ENCODE data around the gene SFXN5. TPM values are rescaled to one million over a fixed set of nuclear protein-coding genes. Genes with fewer than 3 reads are reported as not detected.

The SFXN5 gene
- total and polyA plus RNA-seq, 2 donors (not counting 3 experiments of a cell fraction or from before 2014, with no cell fraction given): 18.7 to 28.6 TPM

- H3K4me1 ChIP-seq (ENCODE audit: control insufficient read depth, extremely low read depth, insufficient read depth, low read length): no peaks in the 10 kb centered on the region
- ChIA-PET CTCF (interaction anchor here (4.1 kb wide), 1 partner anchor 39 kb away, joined by 26 read pairs; no protein-coding TSS in a partner anchor), POLR2A (interaction anchor here (0.5 kb wide), 1 partner anchor 369 kb away, joined by 4 read pairs; no protein-coding TSS in a partner anchor)
- no peak overlapping the region for H3K4me3 ChIP-seq (replicated peaks in 1 of 3; ENCODE audit: insufficient read depth in 1 of 3, low read depth in 1 of 3, low read length in 3 of 3)
- no peak overlapping the region for H3K9ac ChIP-seq (replicated peaks; ENCODE audit: extremely low read depth, insufficient read depth, low read length)
- dilution Hi-C loops (cut with MboI; ENCODE audit: extremely low pct_ligation_motif_present, low sequenced_read_pairs) (no loop called here), intact Hi-C loops (cut with micrococcal nuclease) (no loop called here)
- no peaks in the 10 kb centered on the region for H3K36me3 ChIP-seq (ENCODE audit: control insufficient read depth in 2 of 2, extremely low read depth in 1 of 2, insufficient read depth in 2 of 2, low read length in 2 of 2)
- H3K27me3 ChIP-seq (ENCODE audit: control insufficient read depth in 2 of 2, insufficient read depth in 2 of 2, low read length in 2 of 2): peaks cover 28 to 41% of the 10 kb centered on the region in 2 experiments
- no peaks in the 10 kb centered on the region for H3K9me1 ChIP-seq (replicated peaks; ENCODE audit: control insufficient read depth, extremely low read depth, insufficient read depth, low read length)
- no TSS peak for BruUV-seq (replicated peaks)
- no peaks in the 10 kb centered on the region for H3K79me2 ChIP-seq (ENCODE audit: control insufficient read depth, insufficient read depth, low read length)
- H2AFZ ChIP-seq (ENCODE audit: low read depth, low read length): no peak overlapping the region
- FAIRE-seq: no peak
- no peak for DNase-seq (ENCODE audit: low read depth, low spot score)
- no peaks in the 10 kb centered on the region for H4K20me1 ChIP-seq (replicated peaks; ENCODE audit: control insufficient read depth, extremely low read depth, insufficient read depth, low read length)
- H3K4me2 ChIP-seq (ENCODE audit: insufficient read depth, low read length): no peak overlapping the region
- no peak overlapping the region for H3K27ac ChIP-seq (ENCODE audit: insufficient read depth, low read depth, low read length)
- H3K9me3 ChIP-seq (replicated peaks; ENCODE audit: control insufficient read depth, insufficient read depth, low read length): no peaks in the 10 kb centered on the region
- TF ChIP-seq CTCF (IDR thresholded peaks at IDR 0.05; ENCODE audit: extremely low read depth in 1 of 2, insufficient read depth in 1 of 2, low read depth in 1 of 2, low read length in 2 of 2) (no peak), POLR2A (IDR thresholded peaks at IDR 0.05; ENCODE audit: low read depth, low read length) (no peak)
- TF ChIP-seq, protein P1, sequence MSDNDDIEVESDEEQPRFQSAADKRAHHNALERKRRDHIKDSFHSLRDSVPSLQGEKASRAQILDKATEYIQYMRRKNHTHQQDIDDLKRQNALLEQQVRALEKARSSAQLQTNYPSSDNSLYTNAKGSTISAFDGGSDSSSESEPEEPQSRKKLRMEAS (IDR thresholded peaks at IDR 0.05; ENCODE audit: insufficient read depth, insufficient read length): no peak
These were observed 138.7 kb downstream of the SFXN5 start for GRCh38 chr2:72932805-72933204.

DNA sequence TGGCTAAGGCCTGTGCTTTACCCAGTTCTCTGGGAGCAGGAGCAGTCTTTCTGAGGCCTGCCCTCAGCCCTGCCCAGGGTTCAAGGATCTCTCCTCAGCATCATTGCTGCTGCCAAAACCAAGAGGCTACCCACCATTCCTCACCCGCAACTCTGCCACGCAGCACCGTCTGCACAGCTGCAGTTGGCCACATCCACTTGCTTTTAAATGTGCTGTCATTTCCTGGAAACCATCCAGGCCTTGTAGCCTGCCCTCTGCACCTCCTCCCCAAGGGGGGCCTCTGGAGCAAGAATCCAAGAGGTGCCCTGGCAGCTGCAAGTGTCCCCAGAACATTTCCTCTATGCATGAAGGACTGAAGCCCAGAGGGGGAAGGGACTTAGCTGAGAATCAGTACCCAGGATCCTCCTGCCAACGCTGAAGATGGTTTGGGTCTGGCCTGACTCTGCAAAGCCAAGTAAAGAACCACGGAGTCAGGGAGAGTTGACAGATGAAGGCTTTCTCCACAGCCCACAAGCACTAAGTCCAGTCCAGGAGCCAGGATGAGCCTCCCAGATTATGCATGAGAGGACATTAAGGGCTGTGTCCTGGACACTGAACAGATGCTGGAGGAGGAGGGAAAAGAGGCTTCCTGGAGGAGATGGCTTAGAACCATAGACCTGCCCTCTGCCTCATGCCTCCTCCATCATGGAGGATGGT is 139.3 kb downstream of the SFXN5 start:
- CTCF ChIA-PET: interaction anchor here (4.1 kb wide), 1 partner anchor 39 kb away, joined by 26 read pairs; no protein-coding TSS in a partner anchor
- no peak for FAIRE-seq

More for the DNA sequence above, 139.3 kb downstream of the SFXN5 start:
- no peak overlapping the region for H3K4me2 ChIP-seq (ENCODE audit: insufficient read depth, low read length)
- dilution Hi-C loops (cut with MboI; ENCODE audit: extremely low pct_ligation_motif_present, low sequenced_read_pairs) (no loop called here), intact Hi-C loops (cut with micrococcal nuclease) (no loop called here)
- no peaks in the 10 kb centered on the region for H4K20me1 ChIP-seq (replicated peaks; ENCODE audit: control insufficient read depth, extremely low read depth, insufficient read depth, low read length)
- no peaks in the 10 kb centered on the region for H3K79me2 ChIP-seq (ENCODE audit: control insufficient read depth, insufficient read depth, low read length)
- POLR2A ChIA-PET: interaction anchor here (0.5 kb wide), 1 partner anchor 370 kb away, joined by 4 read pairs; no protein-coding TSS in a partner anchor
- H3K27me3 ChIP-seq (ENCODE audit: control insufficient read depth in 2 of 2, insufficient read depth in 2 of 2, low read length in 2 of 2): peaks cover 34 to 47% of the 10 kb centered on the region in 2 experiments
- H3K27ac ChIP-seq (ENCODE audit: insufficient read depth, low read depth, low read length): no peak overlapping the region
- no peaks in the 10 kb centered on the region for H3K36me3 ChIP-seq (ENCODE audit: control insufficient read depth in 2 of 2, extremely low read depth in 1 of 2, insufficient read depth in 2 of 2, low read length in 2 of 2)
- H2AFZ ChIP-seq (ENCODE audit: low read depth, low read length): no peak overlapping the region
- no peaks in the 10 kb centered on the region for H3K4me1 ChIP-seq (ENCODE audit: control insufficient read depth, extremely low read depth, insufficient read depth, low read length)
- no peaks in the 10 kb centered on the region for H3K9me3 ChIP-seq (replicated peaks; ENCODE audit: control insufficient read depth, insufficient read depth, low read length)
- TF ChIP-seq, protein P1 (IDR thresholded peaks at IDR 0.05; ENCODE audit: insufficient read depth, insufficient read length): no peak
- no peak for TF ChIP-seq GATA2 (IDR thresholded peaks at IDR 0.05; ENCODE audit: insufficient read depth, insufficient read length, low read depth, low read length)
- no peak for TF ChIP-seq POLR2A (IDR thresholded peaks at IDR 0.05; ENCODE audit: low read depth, low read length)
- no peak for TF ChIP-seq EZH2 (IDR thresholded peaks at IDR 0.05; ENCODE audit: borderline replicate concordance, low read depth, low read length, severe bottlenecking)
- TF ChIP-seq POLR2AphosphoS5 (IDR thresholded peaks at IDR 0.05; ENCODE audit: insufficient read depth, low read depth, low read length): no peak
- TF ChIP-seq CTCF (IDR thresholded peaks at IDR 0.05; ENCODE audit: extremely low read depth in 1 of 2, insufficient read depth in 1 of 2, low read depth in 1 of 2, low read length in 2 of 2): no peak
- TF ChIP-seq FOS (IDR thresholded peaks at IDR 0.05; ENCODE audit: borderline replicate concordance, insufficient read depth, low read length): no peak
- no peak for TF ChIP-seq MYC (IDR thresholded peaks at IDR 0.05; ENCODE audit: low read depth, low read length)
- TF ChIP-seq JUN (IDR thresholded peaks at IDR 0.05; ENCODE audit: borderline replicate concordance, insufficient read depth, insufficient read length, low read depth): no peak
- no peaks in the 10 kb centered on the region for H3K9me1 ChIP-seq (replicated peaks; ENCODE audit: control insufficient read depth, extremely low read depth, insufficient read depth, low read length)
- no TSS peak for BruUV-seq (replicated peaks)
- H3K9ac ChIP-seq (replicated peaks; ENCODE audit: extremely low read depth, insufficient read depth, low read length): no peak overlapping the region
- DNase-seq (ENCODE audit: low read depth, low spot score): no peak
- H3K4me3 ChIP-seq (replicated peaks in 1 of 3; ENCODE audit: insufficient read depth in 1 of 3, low read depth in 1 of 3, low read length in 3 of 3): no peak overlapping the region
